ENCODE measurements around the gene RSBN1L.

- no peak for TF ChIP-seq CTCF (IDR thresholded peaks at IDR 0.05)
- TF ChIP-seq POLR2A (IDR thresholded peaks at IDR 0.05): no peak
Measured at GRCh38 chr7:77824636-77825035, 128.4 kb downstream of the RSBN1L start.

Measured in vagina (tissue), 2 donors.